HG03196 (cell line): ENCODE results near the gene PIM3.
"Not testable (repeated sequence)": the region's sequence is repeated elsewhere in the genome, so short reads cannot be mapped to it uniquely, and the experiment has no call there.

ENCODE experiments used
- ATAC-seq: cut with Tn5 transposase; IDR thresholded peaks from one replicate; pipeline ENCODE4 v1.9.1; 2021; ENCODE audit not compliant: unreplicated experiment

The PIM3 gene

DNA sequence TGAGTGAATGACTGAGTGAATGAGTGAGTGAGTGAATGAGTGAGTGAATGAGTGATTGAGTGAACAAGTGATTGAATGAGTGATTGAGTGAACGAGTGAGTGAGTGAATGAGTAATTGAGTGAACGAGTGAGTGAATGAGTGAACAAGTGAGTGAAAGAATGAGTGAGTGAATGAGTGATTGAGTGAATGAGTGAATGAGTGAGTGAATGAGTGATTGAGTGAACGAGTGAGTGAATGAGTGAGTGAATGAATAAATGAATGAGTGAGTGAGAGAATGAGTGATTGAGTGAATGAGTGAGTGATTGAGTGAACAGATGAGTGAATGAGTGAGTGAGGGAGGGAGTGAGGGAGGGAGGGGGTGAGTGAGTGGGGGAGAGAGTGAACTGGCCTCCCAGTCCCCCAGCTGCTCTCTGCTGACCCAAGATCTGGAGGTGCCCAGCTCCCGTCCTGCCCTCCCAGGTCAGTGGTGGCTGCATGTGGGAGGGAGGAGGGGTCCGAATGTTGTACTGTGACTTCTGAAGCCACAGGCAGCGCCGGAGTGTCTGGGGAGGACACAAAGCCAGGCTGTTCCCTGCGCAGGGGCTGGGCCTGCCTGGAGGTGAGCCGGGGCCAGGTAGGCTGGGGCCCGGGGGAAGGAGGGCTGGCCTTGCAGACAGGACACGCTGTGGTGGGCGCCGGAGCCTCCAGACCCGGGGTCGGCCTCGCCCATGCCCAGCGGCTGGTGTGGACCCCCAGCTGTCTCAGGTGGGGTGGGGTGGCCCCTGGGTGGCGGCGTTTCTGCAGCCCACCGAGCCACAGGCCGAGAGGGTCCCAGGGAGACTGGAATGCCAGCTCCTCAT, 17.8 kb upstream of the PIM3 start:
- no peak for ATAC-seq

DNA sequence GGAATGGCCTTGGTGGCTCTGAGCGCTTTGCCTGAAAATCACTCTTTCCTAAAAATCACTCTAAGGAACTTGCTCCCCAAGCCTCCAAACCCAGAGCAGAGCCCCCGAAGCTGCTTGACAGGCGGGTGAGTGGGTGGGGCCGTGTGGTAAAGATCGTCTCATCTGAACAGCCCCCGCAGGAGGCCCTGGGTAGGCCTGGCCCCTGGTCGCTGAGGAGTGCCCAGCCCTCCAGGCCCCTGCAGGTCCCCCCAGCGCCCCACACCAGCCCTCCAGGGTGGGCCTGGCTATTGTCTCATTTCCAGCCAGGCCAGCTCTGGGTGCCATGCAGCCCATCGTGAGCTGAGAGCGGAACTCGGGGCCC, 17.2 kb upstream of the PIM3 start:
- ATAC-seq = no peak

DNA sequence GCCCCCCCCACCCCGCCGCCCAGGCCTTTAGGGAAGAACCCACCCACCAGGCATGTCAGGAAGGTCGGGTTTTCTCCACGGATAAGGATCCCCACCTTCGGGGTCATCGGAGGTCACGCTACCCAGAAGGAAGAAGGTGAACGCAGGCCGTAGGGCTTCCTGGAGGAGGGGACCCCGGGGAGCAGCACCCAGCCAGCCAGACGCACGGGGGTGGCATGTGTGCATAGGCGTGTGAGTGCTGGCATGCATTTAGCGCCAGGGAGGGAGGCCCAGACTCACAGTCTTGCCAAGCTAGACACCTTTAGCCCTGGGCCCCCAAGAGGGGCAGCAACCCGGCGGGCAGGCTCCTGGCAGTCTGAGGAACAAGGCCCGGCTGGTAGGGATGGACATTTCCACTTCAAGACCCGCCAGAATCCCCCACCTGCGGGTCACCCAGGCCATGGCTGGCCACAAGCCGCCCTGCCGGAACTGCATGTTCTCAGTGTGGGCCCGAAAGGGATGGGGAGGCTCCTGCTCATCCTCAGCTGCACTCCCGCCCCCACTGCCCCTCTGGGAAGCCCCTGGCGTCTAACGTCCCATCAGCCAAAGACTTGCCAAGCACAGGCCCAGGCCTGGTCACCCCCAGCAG, 16.7 kb upstream of the PIM3 start:
- ATAC-seq = no peak

DNA sequence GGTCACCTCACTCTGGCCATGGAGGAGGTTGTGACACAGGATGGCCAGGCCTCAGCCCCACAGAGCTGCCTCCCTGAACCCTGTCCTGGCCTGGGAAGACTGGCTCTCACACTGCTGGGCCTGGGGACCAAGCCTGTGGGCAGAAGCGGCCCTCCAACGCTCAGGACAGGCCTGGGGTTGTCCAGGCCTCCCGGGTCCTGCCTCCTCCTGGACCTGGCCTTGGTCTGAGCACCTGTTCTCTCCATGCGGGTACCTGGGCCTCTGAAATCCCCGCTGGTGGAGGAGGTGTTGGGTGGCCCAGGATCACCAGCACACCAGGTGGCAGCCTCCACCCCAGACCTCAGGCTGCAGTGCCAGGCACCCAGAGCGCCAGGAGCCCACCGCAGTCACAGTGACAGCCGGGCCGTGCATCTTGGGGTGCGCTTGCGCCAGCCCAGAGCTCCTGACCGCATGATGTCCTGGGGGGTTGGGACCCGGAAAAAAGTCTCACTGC, 16.1 kb upstream of the PIM3 start:
- ATAC-seq = no peak

DNA sequence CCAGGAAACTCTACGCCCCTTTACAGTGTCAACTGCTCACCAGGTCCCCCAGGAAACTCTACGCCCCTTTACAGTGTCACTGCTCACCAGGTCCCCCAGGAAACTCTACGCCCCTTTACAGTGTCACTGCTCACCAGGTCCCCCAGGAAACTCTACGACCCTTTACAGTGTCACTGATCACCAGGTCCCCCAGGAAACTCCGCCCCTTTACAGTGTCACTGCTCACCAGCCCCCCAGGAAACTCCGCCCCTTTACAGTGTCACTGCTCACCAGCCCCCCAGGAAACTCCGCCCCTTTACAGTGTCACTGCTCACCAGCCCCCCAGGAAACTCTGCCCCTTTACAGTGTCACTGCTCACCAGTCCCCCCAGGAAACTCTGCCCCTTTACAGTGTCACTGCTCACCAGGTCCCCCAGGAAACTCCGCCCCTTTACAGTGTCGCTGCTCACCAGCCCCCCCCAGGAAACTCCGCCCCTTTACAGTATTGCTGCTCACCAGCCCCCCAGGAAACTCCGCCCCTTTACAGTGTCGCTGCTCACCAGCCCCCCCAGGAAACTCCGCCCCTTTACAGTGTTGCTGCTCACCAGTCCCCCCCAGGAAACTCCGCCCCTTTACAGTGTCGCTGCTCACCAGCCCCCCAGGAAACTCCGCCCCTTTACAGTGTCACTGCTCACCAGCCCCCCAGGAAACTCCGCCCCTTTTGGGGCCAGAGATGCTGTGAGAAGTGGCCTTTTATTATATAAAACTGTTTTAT, 15.4 kb upstream of the PIM3 start:
- ATAC-seq = not testable (repeated sequence)

DNA sequence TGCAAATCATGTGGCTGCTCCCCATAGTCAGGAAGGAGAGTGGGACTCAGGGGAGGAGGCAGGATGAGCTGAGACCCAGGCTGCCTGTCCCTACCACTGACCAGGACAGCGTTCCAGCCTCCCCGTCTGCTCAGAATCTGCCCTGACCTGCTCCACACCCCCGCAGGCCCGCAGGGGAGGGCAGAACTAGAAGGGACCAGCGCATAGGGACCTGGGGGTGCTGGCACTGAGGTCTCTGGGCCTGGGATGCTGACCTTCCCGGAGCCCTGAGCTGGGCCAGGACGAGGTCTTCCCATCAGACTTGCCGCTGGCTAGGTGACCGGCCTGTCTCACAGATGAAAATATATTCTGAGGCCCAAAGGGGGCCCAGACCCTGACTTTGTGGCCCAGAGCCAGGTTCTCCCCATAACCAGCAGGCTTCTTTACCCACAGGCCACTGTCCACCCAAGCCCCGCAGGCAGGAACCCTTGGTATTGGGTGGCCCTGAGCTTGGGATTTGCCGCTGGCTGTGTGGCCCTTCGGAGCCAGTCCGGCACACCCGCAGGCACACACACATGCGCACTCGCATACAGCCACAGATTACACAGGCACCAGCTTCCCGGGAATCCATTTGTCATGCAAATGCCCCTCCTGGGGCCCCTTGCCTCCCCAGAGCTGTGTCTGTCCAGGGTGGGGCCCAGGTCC, 13.8 kb upstream of the PIM3 start:
- ATAC-seq = no peak

DNA sequence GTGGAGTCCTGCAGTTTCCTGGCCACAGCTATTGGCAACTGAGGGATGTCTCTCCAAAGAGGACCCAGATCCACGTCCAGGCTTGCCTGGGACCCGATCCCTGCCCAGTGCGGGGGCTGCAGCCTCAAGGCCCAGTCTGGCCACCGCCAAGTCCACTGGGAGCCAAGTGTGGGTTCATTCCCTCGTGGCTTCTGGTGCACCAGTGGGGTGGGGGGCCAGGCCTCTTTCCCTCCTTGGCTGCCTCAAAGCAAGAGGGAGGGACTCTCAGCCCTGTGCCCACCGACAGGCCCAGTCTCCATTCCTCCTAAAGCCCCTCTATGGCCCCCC, 13.3 kb upstream of the PIM3 start:
- ATAC-seq = no peak

DNA sequence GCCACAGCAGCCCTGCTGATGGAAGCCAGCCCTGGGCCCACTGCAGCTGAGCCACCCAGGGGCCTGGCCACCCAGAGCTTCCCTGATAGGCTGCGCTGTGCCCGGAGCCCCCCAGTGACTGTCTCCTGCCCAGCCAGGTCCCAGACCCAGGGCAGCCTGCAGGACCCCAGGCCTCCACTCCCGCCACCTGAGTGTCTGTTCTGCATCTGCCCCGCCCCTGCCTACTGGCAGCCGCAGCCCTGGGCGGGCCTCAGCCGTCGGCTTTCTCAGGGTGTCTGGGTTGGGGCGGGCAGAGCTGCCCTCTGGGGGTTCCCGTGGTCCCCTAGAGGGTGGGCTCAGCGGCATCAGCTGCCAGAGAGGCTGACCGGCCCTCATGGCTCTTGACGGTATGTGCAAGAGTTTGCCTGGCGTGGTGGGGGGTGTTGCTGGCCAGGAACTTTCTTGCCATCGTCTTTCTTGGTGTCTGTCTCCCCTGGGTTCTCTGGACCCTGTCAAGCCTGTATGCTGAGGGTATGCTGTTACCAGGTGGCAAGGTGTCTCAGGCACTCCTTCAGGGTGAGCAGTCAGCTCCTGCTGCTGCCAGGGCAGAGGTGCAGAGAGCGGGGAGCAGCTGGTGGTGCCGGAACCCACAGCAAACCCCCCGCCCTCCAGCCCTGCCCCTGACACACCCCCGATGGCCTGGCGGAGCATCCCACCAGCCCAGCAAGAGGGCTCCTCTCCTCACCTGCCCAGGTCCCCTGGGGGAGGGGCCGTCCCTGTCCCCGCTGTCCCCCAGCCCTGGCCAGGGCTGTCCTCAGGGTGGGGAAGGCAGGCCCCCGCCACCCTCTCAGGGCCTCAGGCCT, 12.2 kb upstream of the PIM3 start:
- no peak for ATAC-seq

DNA sequence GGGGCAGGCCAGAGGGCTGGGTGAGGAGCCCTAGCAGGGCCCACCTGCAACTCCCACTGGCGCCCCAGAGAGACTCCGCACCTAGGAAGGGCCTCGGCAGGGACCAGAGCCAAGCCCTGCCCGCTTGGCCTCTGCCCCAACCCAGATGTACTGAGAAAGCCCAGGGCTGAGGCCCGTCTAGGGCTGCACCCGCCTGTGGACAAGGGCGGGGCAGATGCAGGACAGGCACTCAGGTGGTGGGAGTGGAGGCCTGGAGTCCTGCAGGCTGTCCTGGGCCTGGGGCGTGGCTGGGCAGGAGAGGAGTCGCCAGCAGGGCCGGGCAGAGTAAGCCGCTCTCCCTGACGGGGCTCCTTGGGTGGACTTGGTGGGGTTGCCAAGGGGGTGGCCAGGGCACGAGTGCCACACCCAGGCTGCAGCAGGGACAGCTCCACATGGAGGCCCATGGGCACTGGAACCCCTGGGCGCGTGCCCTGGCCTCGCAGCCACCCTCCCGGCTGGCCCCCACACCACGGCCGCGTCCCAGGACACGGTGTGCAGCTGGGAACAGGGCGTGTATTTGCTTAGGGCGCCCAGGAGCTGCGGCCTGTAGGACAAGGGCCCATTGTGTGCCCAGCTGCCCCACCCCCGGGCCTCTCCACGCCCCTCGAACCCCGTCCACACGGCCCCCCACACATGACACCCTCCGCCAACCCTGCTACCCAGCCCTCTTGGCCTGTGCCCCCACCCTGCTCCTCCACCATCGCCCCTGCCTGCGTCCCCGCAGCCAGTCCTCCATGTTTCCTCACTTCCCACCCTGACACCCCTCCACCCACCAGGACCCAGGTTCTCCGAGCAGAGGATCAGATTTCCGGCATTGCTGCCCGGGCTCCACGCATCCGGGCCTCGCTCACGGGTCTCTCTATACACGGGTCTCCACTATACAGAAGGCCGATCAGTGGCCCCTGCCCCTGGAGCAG, 11.3 kb upstream of the PIM3 start:
- ATAC-seq = no peak

DNA sequence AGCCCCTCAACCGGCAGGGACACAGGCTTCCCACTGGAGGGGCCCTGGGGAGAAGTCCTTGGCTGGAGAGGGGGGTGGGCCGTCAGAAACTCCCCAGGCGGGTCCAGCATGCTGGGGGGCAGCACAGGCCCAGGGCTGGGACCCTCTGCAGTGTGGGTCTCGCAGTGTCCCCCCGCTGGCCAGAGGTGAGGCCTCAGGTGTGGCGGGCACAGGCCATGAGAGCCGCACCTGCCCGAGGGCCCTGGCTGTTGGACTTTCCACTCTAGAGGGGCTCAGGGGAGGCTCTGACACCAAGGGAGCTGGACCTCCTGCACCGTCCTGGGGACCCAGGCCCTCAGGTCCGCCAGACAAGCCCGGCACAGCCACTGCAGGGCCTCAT, 10.7 kb upstream of the PIM3 start:
- no peak for ATAC-seq

DNA sequence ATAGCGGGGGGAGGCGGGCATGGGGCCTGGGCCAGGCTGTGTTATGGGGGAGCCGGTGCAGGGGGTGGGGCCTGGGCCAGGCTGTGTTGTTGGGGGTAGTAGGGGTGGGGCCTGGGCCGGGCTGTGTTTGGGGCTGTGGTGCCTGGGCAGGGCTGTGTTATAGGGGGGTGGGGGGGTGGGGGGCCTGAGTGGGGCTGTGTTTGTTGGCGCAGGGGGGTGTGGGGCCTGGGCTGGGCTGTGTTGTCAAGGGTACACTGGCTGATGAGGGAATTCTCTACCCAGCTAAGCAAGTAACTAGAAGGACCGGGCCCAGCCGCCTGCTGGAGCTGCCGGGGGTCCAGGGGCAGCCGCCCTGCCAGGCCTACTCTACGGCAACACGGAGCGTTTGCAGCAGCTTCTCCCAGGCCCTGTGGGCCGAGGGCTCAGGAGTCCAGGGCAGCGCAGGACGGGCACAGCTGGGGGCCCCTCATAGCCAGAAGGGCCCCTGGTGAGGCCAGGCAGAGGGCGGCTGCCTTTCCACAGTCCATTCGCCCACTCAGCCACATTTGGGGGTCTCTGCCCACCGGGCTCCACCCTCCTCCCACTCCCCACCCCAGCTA, 10.1 kb upstream of the PIM3 start:
- ATAC-seq = no peak

DNA sequence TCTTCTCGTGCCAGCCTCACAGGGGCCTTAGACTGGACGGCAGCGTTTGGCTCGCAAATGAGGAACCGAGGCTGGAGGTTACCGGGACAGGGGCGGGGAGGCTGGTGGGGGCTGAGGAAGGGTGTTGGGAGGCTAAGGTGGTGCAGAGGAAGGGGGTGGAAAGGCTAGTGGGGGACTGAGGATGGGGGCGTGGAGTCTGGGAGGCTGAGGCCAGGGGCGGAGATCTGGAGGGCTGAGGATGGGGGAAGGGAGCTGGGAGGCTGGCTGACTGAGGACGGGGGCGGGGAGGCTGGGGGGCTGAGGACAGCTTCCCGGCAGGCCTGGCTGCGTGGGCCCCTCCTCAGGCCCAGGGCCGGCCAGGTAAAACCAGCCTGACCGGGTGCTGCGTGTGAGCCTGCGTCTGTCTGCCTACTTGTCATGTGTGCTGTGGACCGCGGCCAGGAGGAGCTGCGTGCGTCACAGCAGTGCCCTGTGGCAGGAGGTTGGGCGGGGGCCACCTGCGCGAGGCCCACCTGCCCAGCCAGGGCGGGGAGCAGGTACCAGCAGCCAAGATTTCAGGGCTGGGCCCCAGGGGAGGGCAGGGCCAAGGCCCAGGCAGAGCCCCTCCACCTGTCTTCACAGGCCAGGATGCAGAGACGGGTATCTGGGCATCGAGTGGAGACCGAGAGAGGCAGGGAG, 9.4 kb upstream of the PIM3 start:
- ATAC-seq = no peak

DNA sequence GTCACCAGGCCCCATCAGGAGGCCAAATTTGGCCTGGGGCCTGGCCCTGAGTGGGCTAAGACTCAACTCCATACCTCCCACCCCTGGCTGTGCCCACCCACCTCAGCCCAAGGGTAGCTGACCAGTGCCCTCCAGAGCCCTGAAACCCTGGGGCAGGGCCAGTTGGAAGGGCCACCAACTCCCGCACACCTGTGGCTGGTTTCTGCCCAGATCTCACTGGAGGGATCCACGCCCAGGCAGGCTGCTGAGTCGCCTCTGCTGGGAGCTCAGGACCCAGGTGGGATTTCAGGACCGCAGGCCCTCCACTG, 8.9 kb upstream of the PIM3 start:
- ATAC-seq = no peak

DNA sequence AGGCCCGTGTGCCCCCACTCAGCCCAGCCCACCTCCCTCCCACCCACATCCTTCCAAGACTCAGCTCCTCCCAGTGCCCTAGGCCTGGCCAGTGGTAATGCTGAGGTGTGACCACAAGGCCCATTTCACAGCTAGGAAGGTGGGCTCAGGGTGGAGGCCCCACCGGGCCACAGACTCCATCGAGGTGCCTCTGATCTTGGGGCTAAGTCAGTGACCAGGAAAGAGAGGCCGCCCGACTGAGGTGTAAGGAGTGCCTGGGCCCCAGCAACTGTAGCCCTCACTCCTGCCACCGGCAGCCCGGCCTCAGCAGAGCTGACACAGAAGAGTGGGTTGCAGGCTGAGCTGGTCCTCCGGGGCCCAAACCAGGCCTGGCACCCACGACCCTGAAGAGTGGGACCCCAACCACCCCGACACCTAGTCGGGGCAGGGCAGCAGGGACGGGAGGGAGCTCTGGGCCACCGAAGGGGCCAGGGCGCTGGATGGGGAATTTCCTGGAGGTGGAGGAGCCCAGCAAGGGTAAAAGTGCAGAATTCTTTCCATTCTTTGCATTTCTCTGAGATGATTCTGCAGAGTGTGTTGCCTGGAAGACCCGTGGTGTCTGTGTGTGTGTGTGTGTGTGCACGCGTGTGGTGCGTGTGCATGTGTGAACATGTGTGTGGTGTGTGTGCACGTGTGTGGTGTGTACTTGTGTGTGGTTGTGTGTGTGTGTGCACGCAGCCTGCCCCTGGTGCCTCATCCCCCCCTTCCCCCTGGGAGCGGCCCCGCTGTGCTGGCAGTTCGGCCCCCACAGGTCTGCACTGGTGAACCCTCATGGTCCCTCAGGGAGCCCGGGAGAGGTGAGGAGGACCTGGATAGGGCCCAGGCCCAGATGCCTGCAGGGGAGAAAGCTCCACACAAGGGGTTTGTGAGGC, 8.3 kb upstream of the PIM3 start:
- no peak for ATAC-seq

DNA sequence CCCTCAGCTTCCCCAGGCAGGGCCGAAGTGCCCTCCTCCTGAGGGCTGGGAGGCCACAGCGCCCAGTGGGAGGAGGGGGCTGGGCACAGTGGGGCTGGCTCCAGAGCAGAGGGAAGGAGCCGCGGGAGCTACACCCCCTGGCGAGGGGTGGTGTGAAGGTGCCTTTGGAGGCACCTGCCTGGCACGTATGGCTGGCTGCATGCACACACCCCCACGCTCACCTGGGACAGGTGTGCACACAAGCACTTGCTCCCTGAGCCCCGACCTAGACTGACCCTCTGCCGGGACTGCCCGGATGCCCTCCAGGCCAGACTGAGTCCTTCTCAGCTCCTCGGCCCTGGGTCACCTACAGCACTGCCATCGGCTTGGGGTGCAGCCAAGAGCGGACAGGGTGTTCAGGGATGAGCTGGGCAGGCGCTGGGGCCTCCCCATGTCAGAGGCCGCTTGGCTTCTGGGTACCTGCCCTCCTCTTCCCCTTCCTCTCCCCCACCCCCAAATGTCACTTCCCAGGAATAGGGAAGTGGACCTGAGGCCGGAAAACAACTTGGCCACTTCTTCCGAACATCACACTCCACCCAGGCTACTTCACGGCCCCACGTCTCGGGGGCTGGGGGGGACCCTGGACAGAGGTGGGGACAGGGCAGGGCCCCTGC, 7.4 kb upstream of the PIM3 start:
- ATAC-seq = no peak

DNA sequence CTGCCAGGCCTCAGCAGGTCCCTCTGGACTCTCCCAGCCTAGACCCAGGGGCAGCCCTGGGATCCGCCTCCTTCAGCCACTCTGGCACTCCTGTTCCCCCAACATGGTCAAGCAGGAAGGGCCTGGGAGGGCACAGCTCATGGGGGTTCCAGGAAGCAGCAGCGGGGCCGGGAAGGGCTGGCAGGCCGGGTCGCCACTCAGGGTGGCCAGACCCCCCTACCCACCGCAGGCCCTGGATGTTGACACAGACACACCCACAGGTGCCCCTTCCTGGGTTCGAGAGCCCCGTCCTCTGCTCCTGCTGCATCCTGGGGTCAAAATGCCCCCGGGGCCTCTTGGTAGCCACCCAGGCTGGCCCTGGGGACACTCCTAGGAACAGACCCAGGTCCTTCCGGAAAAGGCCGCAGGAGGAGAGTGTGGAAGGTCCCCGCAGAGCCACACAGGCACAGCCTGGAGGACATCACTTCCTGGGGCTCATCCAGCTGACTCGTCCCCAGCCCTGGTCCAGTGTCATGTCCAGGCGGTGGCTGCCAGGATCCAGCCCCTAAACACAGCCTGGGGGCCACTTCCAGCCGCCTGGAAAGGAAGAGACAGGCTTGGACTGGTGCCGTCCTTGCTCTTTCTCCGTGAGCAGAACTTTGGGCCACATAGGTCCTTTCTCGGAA, 6.8 kb upstream of the PIM3 start:
- no peak for ATAC-seq

DNA sequence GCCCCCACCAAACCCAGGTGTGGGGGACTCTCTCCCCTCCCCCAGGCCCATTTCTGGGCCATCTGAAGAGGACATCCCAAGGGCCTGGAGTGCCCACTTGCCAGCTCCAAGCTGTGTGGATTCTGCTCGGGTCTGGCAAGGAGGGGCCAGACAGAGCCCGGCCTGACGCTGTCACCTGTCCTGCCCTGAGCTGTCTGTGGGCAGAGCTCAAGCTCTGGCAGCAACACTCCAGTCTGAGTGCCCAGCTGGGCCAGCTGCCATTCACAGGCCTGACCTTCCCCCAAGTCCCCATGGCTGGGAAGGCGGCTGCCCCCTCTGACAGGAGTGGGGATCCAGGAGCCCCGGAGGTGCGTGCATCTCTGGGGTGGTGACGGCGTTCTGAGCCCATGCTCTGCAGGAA, 6.2 kb upstream of the PIM3 start:
- no peak for ATAC-seq
